Activated CD4-positive, alpha-beta T cell treated with anti-CD3 and anti-CD28 coated beads for 4 hours (primary cell): ENCODE data around the gene KPNA1.

Experiments
- DNase-seq, 2 donors: peaks; one replicate each; pipeline ENCODE4 v3.0.0-alpha.2; 2020

KPNA1 gene

DNA sequence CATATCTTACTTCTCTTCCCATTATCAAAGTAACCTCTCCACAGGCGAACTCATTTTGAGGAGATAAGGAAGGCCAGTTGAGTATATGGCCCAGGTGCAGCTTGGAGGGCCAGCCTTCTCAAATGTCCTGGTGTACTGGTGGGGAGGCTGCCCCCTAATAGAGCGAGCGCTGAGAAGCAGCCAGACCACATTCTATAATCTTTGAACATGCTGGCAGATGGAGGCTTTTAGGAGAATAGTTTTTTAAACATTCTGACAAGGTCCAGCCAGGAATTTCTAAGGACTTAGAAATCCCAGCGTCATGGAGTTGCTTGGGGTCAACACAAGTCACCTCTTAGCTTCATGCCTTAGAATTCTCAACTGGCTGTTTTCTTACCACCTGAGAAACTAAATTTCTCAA is 104.6 kb downstream of the KPNA1 start:
- no peak for DNase-seq

DNA sequence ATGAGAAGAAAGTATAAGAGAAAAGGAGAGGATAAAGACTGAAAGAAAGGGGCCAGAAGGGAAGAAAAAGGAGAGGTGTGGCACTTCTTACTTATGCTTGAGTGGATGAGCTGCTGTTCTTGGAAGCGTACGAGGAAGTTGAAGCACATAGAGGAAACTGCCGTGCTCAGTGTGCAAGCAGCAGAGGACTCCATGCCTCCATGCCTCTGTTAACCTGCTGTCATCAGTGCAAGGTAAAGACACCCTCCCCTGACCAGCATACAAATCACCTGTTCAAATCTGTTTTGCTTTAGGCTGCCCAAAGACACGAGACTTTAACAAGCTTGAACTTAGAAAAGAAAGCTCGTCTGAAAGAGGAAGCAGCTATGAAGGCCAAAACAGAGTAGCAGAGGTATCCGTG is 105.3 kb downstream of the KPNA1 start:
- no peak for DNase-seq

GRCh38 chr3:122407946-122408345 is 106.8 kb downstream of the KPNA1 start:
- DNase-seq: no peak

GRCh38 chr3:122406198-122406597 is 108.5 kb downstream of the KPNA1 start:
- DNase-seq: no peak

DNA sequence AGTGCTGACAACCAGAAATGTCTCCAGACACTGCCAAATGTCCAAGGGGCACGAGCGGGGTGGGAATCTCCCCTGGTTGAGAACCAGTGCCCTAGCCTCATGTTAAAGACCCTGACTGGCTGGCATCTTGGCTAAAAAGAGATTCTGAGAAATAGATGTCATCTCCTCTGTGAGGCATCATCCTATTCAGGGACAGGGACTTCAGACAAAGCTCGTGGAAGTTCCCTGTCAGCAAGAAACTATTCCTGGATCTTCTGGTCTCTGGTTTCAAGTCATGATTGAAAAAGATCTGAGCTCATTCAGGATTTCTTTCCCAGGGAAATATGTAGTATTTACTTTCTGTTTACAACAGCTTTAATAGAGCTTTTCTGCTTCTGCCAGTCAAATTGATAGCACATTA is 109.7 kb downstream of the KPNA1 start:
- DNase-seq: no peak

GRCh38 chr3:122403489-122403888 is 111.2 kb downstream of the KPNA1 start:
- DNase-seq: no peak

DNA sequence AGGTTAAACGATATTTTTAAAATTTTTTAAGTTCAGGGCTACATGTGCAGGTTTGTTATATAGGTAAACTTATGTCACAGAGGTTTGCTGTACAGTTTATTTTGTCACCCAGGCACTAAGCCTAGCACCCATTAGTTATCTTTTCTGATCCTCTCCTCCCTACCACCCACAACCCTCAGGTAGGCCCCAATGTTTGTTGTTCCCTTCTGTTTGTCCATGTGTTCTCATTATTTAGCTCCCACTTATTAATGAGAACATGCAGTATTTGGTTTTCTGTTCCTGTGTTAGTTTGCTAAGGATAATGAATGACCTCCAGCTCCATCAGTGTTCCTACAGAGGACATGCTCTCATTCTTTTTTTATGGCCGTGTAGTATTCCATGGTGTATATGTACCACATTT is 115.8 kb downstream of the KPNA1 start:
- DNase-seq: no peak

GRCh38 chr3:122397201-122397600 is 117.5 kb downstream of the KPNA1 start:
- DNase-seq: no peak

GRCh38 chr3:122396511-122396910 is 118.2 kb downstream of the KPNA1 start:
- DNase-seq: no peak

- DNase-seq: no peak
Measured at GRCh38 chr3:122395582-122395981, 119.2 kb downstream of the KPNA1 start.

GRCh38 chr3:122394173-122394572 is 120.6 kb downstream of the KPNA1 start:
- no peak for DNase-seq

DNA sequence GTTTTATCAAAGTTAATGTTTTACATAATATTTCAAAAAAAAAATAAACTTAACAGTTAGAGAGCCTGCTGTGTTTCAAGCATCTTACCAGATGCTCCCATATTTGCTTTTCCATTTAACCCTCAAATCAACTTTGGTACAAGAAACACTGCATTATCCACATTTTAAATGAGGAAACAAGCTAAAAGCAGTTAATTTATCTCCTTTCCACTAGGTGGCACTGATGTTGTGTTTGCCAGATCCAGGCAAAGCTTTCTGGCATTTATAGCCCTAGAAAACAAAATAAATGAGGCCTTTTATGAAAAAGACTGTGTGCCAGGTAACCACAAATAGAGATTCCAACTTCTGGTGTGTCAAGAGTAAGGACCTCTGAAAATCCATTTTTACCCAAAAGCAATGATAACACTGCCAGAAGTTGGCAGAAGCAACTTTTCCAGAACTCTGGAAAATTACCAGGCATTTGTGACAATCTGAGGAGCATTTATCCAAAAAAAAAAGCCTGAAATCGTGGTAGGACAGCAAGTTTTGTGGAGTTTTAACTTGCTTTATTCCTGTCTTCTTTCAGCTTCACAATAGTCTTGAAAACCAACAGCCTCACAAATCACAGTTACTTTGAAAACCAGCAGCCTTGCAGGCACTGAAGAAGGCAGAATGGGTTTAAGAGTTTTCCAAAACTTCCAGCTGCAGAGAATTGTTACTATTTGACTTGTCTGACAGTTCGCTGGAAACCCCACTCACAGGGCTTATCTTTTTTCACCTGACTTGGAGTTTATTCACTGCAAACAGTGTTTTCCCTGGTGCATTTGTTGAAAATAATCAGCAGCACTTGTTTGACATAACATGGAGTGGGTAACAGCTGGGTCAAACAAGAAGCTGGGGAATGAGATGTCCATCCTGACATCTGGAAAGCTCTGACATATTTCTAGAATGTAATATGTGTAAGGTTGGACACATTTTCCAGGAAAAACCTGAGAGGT is 121.6 kb downstream of the KPNA1 start:
- peak in 1 of 2 donors; percentile 7 for DNase-seq

- no peak for DNase-seq
Measured at GRCh38 chr3:122391681-122392446, 122.9 kb downstream of the KPNA1 start.

DNA sequence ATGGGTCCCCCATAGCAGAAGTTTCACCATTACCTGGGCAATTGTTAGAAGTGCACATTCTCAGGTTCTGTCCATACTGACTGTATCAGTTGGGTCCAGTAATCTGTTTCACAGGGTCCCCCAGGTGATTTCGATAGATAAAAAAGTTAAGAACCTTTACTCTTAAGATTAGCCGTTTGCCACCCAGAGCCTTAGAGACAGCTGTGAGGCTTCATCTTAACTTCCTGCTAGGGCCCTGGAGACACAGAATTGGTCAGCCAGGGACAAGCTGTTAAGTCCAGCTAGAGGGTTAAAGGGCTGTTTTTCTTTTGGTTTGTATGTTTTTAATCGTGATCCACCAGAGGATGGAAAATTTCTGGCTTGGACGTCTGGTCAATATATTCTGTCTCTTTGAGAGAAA is 124.1 kb downstream of the KPNA1 start:
- DNase-seq: no peak

- no peak for DNase-seq
Measured at GRCh38 chr3:122389892-122390291, 124.8 kb downstream of the KPNA1 start.

GRCh38 chr3:122389197-122389596 is 125.5 kb downstream of the KPNA1 start:
- no peak for DNase-seq

DNA sequence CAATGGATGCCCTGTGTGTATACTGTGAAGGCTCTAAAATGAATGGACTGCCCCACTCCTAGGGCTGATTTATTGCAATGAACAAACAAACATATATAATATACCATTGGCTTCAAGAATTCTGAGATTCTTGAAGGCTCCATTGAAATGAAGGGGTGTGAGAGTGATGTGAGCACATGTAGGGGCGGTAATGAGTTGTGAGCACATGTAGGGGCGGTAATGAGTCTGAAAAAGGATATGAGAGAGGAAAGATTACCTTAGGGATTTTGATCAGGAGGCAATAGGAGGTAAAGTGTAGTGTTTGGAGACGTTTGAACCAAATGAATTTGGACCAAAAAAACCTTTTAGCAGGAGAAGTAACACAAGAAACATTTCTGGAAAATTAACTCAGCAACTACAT is 127.0 kb downstream of the KPNA1 start:
- no peak for DNase-seq

GRCh38 chr3:122383771-122384697 is 130.7 kb downstream of the KPNA1 start, which contains the start of gene FAM162A:
Gene FAM162A (plus strand): TSS chr3:122384182. CDS start chr3:122384266, 84 bp downstream.
- peak; percentile 91 for DNase-seq

DNA sequence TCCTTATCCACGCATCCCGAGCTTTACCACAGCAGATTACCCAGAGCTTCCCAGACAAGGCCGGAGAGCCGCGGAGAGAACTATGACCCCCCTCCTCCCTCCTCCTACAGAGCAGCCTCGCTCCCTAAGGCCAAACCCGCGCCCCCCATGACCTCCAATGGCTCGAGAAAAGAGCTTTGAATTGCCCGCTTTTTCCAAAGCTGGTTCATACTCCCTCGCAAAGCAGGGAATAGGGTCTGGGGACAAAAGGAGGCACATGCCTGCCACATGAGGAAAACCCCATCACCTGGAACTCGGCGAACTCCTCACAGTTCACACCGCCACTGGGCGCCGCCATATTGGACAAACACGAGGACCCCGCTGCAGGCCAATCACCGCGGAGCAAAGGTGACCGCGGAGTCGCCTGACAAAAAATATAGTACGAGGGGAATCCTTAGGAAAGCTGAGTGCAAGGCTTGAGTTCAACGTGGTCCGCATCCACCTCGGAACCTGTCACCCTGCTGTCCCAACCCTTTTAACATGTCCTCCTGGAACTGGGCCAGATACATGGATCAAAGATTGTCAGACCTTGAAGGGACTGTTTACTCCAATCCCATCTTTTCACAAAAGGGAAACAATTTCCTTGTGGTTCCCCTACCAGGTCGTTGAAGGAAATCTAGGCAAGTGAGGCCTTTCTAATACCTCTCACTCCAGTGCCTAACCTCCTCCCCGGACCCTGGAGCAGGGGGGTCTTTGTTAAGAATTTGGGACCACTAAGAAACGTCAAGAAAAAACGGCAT is 131.7 kb downstream of the KPNA1 start, which contains the start of gene MIX23:
Gene MIX23, minus strand, starts transcription at position 344 of the 779 bp plus-strand sequence. Its CDS starts 7 bp downstream, at position 337.
- DNase-seq: peak; percentile 83 to 87

DNA sequence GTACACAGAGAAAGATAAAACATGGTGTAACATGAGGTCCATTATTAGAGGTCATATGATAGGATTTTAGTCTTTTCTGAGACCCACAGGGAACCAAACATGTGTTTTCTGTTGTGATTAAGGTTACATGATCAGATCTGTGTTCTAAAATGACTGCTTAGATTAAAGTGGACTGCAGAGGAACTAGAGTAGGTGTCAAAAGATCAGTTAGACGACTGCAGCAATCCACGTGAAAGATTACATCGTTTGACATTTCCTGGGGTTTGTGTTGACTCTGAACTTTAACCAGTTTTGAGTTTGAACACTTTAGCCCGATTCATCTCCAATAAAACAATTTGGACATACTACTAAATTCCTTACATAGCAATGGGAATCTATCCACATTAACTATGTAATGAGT is 136.8 kb downstream of the KPNA1 start:
- no peak for DNase-seq

- DNase-seq: no peak
Measured at GRCh38 chr3:122374034-122374433, 140.7 kb downstream of the KPNA1 start.
